ENCODE data around the gene NIBAN1. TPM values are rescaled to one million over a fixed set of nuclear protein-coding genes. Genes with fewer than 3 reads are reported as not detected.
"Not testable (repeated sequence)": the region's sequence is repeated elsewhere in the genome, so short reads cannot be mapped to it uniquely, and the experiment has no call there.

The NIBAN1 gene
- total RNA-seq, 1 donor from 2014 or later: 8.8 TPM

DNA sequence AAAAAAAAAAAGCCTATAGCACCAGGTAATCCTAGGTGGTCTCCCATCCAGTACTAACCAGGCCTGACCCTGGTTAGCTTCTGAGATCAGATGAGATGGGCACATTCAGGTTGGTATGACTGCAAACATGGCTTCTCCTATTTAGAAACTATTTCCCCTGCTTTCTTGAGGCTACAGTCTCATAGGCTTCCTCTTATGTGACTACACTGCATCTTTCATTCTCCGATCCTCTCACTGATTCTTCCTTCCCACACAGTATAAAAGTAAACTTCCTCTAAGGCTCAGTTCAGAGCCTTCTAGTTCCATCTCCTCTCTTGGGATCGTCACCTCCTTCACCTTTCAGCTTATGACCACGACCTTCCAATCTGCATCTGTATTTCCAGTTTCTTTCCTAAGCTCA is 40.6 kb upstream of the NIBAN1 start:
- no peak for FAIRE-seq
- no peaks in the 10 kb centered on the region for H3K36me3 ChIP-seq (ENCODE audit: insufficient read depth, low read length)
- H3K27ac ChIP-seq (ENCODE audit: low read depth, low read length): no peak overlapping the region
- H3K9me3 Mint-ChIP-seq (ENCODE audit: unreplicated experiment): peaks cover 1% of the 10 kb centered on the region
- no peaks in the 10 kb centered on the region for H3K9me3 ChIP-seq (ENCODE audit: insufficient read depth, low read depth, low read length)
- H2AFZ ChIP-seq (ENCODE audit: low read depth, low read length): no peak overlapping the region
- no peaks in the 10 kb centered on the region for H3K27me3 Mint-ChIP-seq (ENCODE audit: low read depth, unreplicated experiment)
- H3K79me2 ChIP-seq (ENCODE audit: insufficient read depth, low read length): no peaks in the 10 kb centered on the region
- no peak overlapping the region for H3K4me3 Mint-ChIP-seq (ENCODE audit: unreplicated experiment)
- no peak overlapping the region for H3K27ac Mint-ChIP-seq (ENCODE audit: unreplicated experiment)
- no peak overlapping the region for H3K4me2 ChIP-seq (ENCODE audit: low read length)
- H3K9ac ChIP-seq (ENCODE audit: low read length): no peak overlapping the region
- no peaks in the 10 kb centered on the region for H3K36me3 Mint-ChIP-seq (ENCODE audit: low read depth, unreplicated experiment)
- H4K20me1 ChIP-seq (ENCODE audit: insufficient read depth, low read length): no peaks in the 10 kb centered on the region
- no peaks in the 10 kb centered on the region for H3K27me3 ChIP-seq (ENCODE audit: insufficient read depth, low read length)
- H3K4me3 ChIP-seq (ENCODE audit: insufficient read depth, low read depth, low read length): no peak overlapping the region
- peaks cover 8% of the 10 kb centered on the region for H3K4me1 Mint-ChIP-seq (ENCODE audit: low read depth, unreplicated experiment)
- no peak for DNase-seq (ENCODE audit: low read depth)
- peaks cover 11% of the 10 kb centered on the region for H3K4me1 ChIP-seq (ENCODE audit: insufficient read depth, low read length)
- TF ChIP-seq, protein P1, sequence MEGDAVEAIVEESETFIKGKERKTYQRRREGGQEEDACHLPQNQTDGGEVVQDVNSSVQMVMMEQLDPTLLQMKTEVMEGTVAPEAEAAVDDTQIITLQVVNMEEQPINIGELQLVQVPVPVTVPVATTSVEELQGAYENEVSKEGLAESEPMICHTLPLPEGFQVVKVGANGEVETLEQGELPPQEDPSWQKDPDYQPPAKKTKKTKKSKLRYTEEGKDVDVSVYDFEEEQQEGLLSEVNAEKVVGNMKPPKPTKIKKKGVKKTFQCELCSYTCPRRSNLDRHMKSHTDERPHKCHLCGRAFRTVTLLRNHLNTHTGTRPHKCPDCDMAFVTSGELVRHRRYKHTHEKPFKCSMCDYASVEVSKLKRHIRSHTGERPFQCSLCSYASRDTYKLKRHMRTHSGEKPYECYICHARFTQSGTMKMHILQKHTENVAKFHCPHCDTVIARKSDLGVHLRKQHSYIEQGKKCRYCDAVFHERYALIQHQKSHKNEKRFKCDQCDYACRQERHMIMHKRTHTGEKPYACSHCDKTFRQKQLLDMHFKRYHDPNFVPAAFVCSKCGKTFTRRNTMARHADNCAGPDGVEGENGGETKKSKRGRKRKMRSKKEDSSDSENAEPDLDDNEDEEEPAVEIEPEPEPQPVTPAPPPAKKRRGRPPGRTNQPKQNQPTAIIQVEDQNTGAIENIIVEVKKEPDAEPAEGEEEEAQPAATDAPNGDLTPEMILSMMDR (IDR thresholded peaks at IDR 0.05; ENCODE audit: insufficient read depth, low read depth, low read length): no peak
- no peak for TF ChIP-seq EZH2 (IDR thresholded peaks at IDR 0.05; ENCODE audit: insufficient read depth, low read length)

DNA sequence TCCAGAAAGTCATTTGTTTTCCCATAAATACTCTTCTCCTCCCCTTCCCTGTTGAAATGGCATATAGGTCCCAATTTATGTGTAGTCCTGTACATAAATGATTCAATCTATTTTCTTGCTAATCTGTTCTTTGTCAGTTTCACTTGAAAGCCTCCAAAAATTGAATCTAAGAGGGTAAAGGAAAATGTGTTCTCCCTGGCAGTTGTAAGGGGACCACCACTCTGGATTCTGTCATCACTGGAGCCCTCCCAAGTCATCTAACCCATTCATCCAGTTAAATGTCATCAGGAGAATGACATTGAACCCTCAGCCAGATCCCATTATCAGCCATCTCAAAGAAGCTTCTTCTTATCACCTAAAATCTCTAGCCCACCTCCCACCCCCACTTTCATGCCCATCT is 36.1 kb upstream of the NIBAN1 start:
- no peaks in the 10 kb centered on the region for H3K36me3 ChIP-seq (ENCODE audit: insufficient read depth, low read length)
- FAIRE-seq: no peak
- TF ChIP-seq, protein P1 (IDR thresholded peaks at IDR 0.05; ENCODE audit: insufficient read depth, low read depth, low read length): no peak
- no peak for TF ChIP-seq EZH2 (IDR thresholded peaks at IDR 0.05; ENCODE audit: insufficient read depth, low read length)
- H3K4me1 ChIP-seq (ENCODE audit: insufficient read depth, low read length): no peaks in the 10 kb centered on the region
- H3K9me3 Mint-ChIP-seq (ENCODE audit: unreplicated experiment): no peaks in the 10 kb centered on the region
- no peaks in the 10 kb centered on the region for H3K27me3 Mint-ChIP-seq (ENCODE audit: low read depth, unreplicated experiment)
- no peak overlapping the region for H3K9ac ChIP-seq (ENCODE audit: low read length)
- no peak overlapping the region for H3K4me2 ChIP-seq (ENCODE audit: low read length)
- no peak overlapping the region for H3K27ac ChIP-seq (ENCODE audit: low read depth, low read length)
- no peak overlapping the region for H3K4me3 ChIP-seq (ENCODE audit: insufficient read depth, low read depth, low read length)
- no peak overlapping the region for H3K4me3 Mint-ChIP-seq (ENCODE audit: unreplicated experiment)
- no peaks in the 10 kb centered on the region for H4K20me1 ChIP-seq (ENCODE audit: insufficient read depth, low read length)
- DNase-seq (ENCODE audit: low read depth): no peak
- H3K27me3 ChIP-seq (ENCODE audit: insufficient read depth, low read length): no peaks in the 10 kb centered on the region
- H3K79me2 ChIP-seq (ENCODE audit: insufficient read depth, low read length): no peaks in the 10 kb centered on the region
- no peaks in the 10 kb centered on the region for H3K36me3 Mint-ChIP-seq (ENCODE audit: low read depth, unreplicated experiment)
- H2AFZ ChIP-seq (ENCODE audit: low read depth, low read length): no peak overlapping the region
- H3K4me1 Mint-ChIP-seq (ENCODE audit: low read depth, unreplicated experiment): no peaks in the 10 kb centered on the region
- no peak overlapping the region for H3K27ac Mint-ChIP-seq (ENCODE audit: unreplicated experiment)
- no peaks in the 10 kb centered on the region for H3K9me3 ChIP-seq (ENCODE audit: insufficient read depth, low read depth, low read length)

DNA sequence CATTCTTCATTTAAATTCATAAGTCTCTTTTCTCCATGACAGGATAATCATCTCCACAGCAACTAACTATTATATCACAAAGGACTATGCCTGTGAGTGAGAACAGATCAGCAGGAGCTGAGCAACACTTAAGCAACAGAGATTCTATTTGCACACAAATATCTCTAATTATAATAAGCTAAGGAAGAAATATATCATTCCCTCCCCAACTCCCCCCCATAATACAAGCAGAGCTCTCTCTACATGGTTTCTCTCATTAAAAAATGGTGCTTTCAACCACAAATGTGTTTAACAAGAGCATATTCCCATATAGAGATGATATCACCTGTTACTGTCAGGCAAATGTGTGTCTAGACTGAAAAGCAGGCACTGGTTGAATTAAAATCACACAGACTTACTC is 34.5 kb upstream of the NIBAN1 start:
- Histone ChIP-seq H3K27ac (ENCODE audit: low read depth, low read length) (no peak overlapping the region), H2AFZ (ENCODE audit: low read depth, low read length) (no peak overlapping the region), H3K4me3 (ENCODE audit: insufficient read depth, low read depth, low read length) (no peak overlapping the region), H3K27me3 (ENCODE audit: insufficient read depth, low read length) (no peaks in the 10 kb centered on the region), H3K4me2 (ENCODE audit: low read length) (no peak overlapping the region), H4K20me1 (ENCODE audit: insufficient read depth, low read length) (no peaks in the 10 kb centered on the region), H3K36me3 (ENCODE audit: insufficient read depth, low read length) (no peaks in the 10 kb centered on the region), H3K9ac (ENCODE audit: low read length) (no peak overlapping the region), H3K4me1 (ENCODE audit: insufficient read depth, low read length) (no peaks in the 10 kb centered on the region), H3K9me3 (ENCODE audit: insufficient read depth, low read depth, low read length) (no peaks in the 10 kb centered on the region), H3K79me2 (ENCODE audit: insufficient read depth, low read length) (no peaks in the 10 kb centered on the region)
- TF ChIP-seq, protein P1 (IDR thresholded peaks at IDR 0.05; ENCODE audit: insufficient read depth, low read depth, low read length): no peak
- TF ChIP-seq EZH2 (IDR thresholded peaks at IDR 0.05; ENCODE audit: insufficient read depth, low read length): no peak
- Mint-ChIP-seq H3K4me1 (ENCODE audit: low read depth, unreplicated experiment) (no peaks in the 10 kb centered on the region), H3K27ac (ENCODE audit: unreplicated experiment) (no peak overlapping the region), H3K36me3 (ENCODE audit: low read depth, unreplicated experiment) (no peaks in the 10 kb centered on the region), H3K4me3 (ENCODE audit: unreplicated experiment) (no peak overlapping the region), H3K9me3 (ENCODE audit: unreplicated experiment) (no peaks in the 10 kb centered on the region), H3K27me3 (ENCODE audit: low read depth, unreplicated experiment) (no peaks in the 10 kb centered on the region)
- DNase-seq (ENCODE audit: low read depth) (no peak), FAIRE-seq (no peak)

DNA sequence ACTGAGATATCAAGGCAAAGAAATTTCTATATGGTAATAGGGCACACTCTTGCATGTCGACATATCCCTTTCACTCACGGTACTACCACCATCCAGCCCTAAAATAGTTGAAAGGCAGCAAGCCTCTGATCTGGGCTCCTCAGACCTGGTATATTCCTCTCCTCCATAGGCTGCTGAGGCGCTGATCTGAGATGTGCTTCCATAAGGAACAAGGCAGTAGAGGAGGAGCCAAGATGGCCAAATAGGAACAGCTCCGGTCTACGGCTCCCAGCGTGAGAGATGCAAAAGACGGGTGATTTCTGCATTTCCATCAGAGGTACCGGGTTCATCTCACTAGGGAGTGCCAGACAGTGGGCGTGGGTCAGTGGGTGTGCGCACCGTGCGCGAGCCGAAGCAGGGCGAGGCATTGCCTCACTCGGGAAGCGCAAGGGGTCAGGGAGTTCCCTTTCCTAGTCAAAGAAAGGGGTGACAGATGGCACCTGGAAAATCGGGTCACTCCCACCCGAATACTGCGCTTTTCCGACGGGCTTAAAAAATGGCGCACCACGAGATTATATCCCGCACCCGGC is 27.1 kb upstream of the NIBAN1 start:
- H4K20me1 ChIP-seq (ENCODE audit: insufficient read depth, low read length); H3K27ac ChIP-seq (ENCODE audit: low read depth, low read length); H3K27ac Mint-ChIP-seq (ENCODE audit: unreplicated experiment); DNase-seq (ENCODE audit: low read depth); H3K4me1 ChIP-seq (ENCODE audit: insufficient read depth, low read length); H3K4me3 ChIP-seq (ENCODE audit: insufficient read depth, low read depth, low read length); H3K36me3 ChIP-seq (ENCODE audit: insufficient read depth, low read length); H3K4me1 Mint-ChIP-seq (ENCODE audit: low read depth, unreplicated experiment); H3K4me2 ChIP-seq (ENCODE audit: low read length); H3K27me3 Mint-ChIP-seq (ENCODE audit: low read depth, unreplicated experiment); H3K9me3 ChIP-seq (ENCODE audit: insufficient read depth, low read depth, low read length); H3K79me2 ChIP-seq (ENCODE audit: insufficient read depth, low read length); H3K9ac ChIP-seq (ENCODE audit: low read length); H3K36me3 Mint-ChIP-seq (ENCODE audit: low read depth, unreplicated experiment); FAIRE-seq; H3K9me3 Mint-ChIP-seq (ENCODE audit: unreplicated experiment); H2AFZ ChIP-seq (ENCODE audit: low read depth, low read length); H3K4me3 Mint-ChIP-seq (ENCODE audit: unreplicated experiment); H3K27me3 ChIP-seq (ENCODE audit: insufficient read depth, low read length): not testable (repeated sequence)
